Superior temporal gyrus (tissue), 1 donor: Measurements from ENCODE around the gene AATK.

Experiments
- DNase-seq: peaks from one replicate; pipeline ENCODE4 v3.0.0-alpha.2; 2016; ENCODE audit errors: extremely low spot score

Gene AATK

DNA sequence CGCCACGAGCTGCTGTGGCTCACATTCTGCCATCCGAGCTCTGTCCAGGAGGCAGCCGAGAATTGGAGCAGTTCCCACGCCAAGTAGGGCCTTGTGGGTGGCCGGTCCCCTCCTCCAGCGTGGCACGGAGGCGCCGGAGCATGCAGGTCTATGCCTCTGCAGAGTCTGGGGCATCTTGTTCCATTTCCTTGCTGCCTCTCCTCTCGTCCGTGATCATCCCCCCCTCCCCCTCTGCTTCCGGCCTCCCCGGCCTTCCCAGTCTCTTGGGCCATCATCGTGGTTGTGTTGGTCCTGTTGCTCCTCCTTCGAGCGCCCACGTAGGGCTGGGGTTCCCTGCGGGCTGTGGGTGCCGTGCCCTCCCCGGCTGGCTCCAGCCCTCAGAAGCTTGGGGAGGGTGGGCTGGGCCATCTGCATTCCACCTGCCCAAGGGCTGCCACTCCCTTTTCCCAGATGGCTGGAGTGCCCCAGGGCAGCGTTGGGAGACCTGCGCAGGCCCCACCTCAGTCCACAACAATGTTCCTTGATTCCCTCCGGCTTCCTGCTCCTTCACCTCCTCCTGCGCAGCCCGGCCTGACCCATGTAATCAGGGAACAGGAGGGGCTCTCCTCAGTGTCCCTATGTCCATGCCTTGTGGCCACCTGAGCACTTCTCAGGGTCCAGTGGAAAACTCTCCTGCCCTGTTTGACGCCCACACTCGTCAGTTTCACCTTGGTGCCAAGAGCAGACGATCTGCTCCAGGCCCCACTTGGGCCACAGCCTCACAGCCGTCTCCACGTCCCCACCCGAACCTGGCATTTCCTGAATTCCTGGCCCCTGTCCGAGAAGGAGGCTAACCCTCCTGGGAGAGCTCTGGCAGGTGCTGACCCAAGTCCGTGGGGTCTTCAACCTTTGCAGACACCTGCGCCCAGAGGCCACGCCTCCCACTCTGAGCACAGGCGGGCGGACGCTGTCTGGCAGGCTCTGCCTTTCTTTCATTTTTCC, 94.0 kb downstream of the AATK start:
- DNase-seq: no peak

DNA sequence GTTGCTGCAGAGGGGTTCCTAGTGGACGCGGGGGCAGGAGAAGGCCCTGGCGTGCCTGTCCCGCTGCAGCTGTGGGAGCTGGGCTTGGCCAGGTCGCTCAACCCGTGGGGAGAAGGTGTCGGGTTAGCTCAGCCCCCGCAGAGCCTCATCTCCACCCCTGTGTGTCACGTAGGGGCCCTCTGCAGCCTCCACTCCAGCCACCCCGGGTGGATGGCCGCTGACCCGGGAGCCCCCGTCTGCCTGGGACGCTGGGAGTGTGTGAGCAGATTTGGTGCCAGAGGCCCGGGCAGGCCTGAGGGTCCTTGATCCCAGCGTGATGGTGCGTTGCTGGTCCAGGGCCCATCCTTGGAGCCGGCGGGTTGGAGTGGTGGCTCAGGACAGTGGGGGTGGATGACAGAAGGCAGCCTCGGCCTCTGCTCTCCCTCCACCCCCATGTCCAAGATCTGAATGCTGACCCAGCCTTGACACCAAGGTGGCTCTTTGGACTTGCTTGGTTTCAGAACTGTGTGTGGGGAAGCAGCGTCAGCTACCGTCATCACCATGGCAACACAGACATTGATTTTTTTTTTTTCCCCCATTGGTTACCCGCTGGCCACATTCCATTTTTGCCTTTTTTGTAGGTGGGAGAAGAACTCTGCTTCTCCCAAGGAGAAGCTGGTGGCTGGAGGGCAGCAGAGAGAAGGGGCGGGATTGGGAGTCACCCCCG, 95.3 kb downstream of the AATK start:
- DNase-seq: no peak

DNA sequence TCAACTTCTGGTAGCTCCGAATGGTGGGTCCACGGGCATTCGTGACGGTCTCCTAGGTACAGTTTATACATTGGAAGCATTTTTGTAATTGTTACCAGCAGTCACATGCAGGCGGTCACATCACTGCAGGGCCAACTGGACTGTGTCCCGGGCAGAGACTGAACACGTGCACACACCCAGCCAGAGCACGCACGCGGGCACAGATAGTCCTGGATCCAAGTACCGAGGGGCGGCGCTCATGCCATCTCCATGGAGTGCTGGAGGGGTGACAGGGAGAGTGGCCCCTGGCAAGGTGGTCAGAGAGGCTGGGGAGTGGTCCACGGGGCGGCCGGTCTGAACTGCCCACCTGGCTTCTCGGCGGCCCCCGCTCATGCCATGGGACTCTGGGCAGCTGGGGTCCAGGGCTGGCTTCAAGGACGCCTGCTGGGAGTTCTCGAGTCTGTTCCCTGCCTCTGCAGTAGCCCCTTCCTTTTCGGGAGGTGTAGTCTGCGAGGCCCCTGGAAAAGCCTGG, 96.8 kb downstream of the AATK start:
- DNase-seq: no peak

DNA sequence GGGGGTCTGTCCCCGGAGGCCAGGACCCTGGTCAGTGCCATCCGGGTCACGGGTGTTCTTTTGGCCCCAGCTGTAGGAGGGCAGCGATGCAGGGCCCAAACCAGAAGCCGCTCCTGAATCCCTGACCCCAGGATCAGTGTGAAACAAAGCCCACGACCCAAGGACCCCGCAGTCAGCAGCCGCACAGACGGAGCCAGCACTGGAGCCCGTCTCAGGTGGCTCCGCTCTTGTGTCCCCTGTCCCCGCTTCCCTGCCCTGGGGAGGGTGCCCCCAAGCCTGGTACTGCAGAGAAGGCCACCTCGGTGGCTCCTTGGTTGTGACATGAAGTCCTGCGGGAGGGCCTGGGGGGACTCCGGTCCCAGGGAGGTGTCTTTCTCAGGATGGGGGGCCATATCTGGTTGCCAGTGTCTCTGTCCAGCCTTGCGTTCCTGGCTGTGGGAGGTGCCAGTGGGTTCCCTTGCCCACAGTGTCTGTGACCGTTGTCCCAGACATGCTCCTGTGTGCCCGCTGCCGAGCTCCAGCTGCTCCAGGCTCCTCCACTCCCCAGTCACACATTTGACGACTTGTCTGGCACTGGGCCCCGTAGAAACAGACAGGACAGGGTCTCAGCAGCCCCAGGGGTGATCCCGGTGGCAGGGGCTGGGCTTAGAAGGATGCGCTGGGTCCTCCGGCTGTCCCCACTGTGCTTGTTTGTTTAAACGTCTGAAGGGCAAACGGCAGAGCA, 97.4 kb downstream of the AATK start:
- DNase-seq: no peak

DNA sequence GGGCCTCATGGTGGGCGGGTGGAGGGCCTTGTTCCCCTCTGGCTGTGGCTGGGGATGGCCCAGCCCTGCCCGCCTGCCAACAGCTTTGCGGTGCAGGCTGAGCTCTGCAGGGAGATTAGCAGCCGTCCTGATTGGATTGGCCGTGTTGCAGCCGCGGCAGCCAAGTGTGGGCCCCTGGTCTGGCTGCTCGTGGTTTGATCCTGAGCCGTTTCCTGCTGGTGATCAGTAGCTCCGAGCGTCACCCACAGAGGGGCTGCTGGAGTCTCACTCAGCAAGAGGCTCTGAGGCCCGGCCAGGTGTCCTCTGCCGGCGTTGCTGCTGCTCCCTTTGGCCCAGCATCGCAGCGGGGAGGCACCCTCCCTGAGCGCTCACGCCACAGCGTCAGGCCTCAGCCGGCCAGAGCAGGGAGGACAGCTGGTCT, 98.6 kb downstream of the AATK start:
- no peak for DNase-seq
